GM13976 (cell line): ENCODE data around the gene PPP4R3B.
A peak's percentile ranks its signal among the peaks of the same experiment; 100 is the strongest.
"Not testable (repeated sequence)": the region's sequence is repeated elsewhere in the genome, so short reads cannot be mapped to it uniquely, and the experiment has no call there.

ENCODE experiments used
- DNase-seq: peaks from one replicate; pipeline ENCODE4 v3.0.0; 2012; ENCODE audit warnings: low spot score
- in situ Hi-C: fragments of 300-500 bp; cut with MboI; formaldehyde crosslinking; loops from one replicate; pipeline ENCODE4 v1.12.0; 2022; ENCODE audit warnings: low sequenced_read_pairs, mixed read lengths, inconsistent platforms; ENCODE audit not compliant: unreplicated experiment
- TF ChIP-seq, protein P1 (sequence below): IDR thresholded peaks from 2 replicates; pipeline ENCODE4 v1.5.1; 2012; ENCODE audit warnings: borderline replicate concordance, mild to moderate bottlenecking; ENCODE audit not compliant: insufficient read depth; ENCODE audit errors: extremely low read depth, missing control alignments, control extremely low read depth

The PPP4R3B gene

GRCh38 chr2:55598056-55598795 is 19.2 kb downstream of the PPP4R3B start:
- DNase-seq: no peak
- TF ChIP-seq, protein P1, sequence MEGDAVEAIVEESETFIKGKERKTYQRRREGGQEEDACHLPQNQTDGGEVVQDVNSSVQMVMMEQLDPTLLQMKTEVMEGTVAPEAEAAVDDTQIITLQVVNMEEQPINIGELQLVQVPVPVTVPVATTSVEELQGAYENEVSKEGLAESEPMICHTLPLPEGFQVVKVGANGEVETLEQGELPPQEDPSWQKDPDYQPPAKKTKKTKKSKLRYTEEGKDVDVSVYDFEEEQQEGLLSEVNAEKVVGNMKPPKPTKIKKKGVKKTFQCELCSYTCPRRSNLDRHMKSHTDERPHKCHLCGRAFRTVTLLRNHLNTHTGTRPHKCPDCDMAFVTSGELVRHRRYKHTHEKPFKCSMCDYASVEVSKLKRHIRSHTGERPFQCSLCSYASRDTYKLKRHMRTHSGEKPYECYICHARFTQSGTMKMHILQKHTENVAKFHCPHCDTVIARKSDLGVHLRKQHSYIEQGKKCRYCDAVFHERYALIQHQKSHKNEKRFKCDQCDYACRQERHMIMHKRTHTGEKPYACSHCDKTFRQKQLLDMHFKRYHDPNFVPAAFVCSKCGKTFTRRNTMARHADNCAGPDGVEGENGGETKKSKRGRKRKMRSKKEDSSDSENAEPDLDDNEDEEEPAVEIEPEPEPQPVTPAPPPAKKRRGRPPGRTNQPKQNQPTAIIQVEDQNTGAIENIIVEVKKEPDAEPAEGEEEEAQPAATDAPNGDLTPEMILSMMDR: no peak
- in situ Hi-C loops: no loop called here

DNA sequence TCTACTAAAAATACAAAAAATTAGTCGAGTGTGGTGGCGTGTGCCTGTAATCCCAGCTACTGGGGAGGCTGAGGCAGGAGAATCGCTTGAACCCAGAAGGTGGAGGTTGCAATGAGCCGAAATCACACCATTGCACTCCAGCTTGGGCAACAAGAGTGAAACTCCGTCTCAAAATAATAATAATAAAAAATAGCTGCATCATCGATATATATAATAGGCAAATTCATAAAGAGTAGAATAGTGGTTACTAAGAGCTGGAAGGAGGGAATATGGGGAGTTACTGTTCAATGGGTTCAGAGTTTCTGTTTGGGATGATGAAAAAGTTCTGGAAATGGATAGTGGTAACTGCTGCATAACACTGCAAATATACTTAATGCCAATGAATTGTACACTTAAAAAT is 20.6 kb downstream of the PPP4R3B start:
- DNase-seq, in situ Hi-C loops: not testable (repeated sequence)

DNA sequence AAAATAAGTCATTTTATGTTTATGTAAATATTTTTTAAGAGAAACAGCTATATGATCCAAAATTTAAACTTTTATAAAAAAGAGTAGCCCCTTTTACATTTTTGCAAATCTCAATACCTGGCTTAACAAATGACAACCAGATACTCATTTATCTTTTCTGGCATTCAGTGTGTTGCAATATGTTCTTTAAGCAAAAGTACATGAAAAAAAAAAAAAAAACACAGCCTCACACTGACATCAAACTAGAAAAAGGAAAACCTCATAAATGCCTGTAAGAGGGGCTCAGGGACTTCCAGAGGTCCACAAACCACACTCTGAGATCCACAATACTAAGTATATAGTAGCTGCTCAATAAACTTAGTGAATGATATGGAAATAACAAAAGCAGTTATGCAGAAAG is 21.9 kb downstream of the PPP4R3B start:
- TF ChIP-seq, protein P1: no peak
- in situ Hi-C loops: no loop called here
- DNase-seq: no peak

DNA sequence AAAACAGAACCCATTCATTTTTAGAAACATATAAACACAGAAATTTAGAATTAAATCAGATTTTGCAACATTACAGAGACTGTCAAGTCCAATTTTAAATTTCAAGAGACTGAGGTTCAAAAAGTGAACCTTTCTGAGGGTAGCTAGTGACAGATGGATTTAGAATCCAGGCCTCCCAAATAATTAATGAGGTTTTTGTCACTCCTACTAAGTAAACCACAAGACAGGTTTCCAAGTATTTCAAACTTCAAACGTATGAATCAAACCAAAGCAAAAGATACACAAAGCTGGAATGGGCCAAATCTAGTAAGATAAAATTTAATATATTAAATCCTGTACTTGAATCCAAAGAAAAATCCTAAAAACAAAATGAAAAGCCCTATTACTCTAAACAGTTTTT is 25.3 kb downstream of the PPP4R3B start:
- TF ChIP-seq, protein P1: no peak
- in situ Hi-C loops: no loop called here
- no peak for DNase-seq

- DNase-seq: peak; percentile 53
- TF ChIP-seq, protein P1: no peak
- in situ Hi-C loops: no loop called here
Measured at GRCh38 chr2:55590810-55591440, 26.5 kb downstream of the PPP4R3B start.

DNA sequence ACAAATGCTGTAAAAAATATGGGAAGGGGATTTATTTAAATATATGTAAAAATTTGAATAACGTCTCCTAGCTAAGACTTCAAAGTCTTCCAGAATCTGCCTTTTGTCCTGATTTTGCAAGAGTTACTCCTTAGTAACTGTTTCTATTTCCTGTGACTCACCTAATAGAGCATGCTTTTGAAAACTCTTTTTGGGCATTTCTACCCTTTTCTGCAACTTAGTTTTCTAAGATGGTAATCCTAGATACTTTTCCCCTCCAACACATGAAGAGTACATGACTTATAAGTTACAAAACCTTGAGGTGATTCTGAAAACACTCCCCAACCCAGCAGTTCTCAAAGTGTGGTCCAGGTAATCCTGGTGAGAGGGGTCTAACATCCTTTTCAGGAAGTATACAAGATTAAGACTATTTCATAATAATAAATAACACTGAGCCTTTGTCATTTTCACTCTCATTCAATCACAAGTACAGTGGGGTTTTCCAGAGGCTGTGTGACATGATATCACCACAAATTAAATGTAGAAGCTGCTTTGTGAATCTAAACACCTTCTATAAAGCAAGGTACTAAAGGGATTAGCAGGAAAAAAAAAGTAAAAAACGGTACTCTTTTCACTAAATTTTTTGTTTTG is 31.9 kb downstream of the PPP4R3B start:
- TF ChIP-seq, protein P1: no peak
- no peak for DNase-seq
- in situ Hi-C loops: no loop called here

GRCh38 chr2:55581874-55582547 is 35.4 kb downstream of the PPP4R3B start:
- in situ Hi-C loops: no loop called here
- DNase-seq: no peak
- TF ChIP-seq, protein P1: no peak
